Liver (tissue), 9 donors: Measurements from ENCODE around the gene POU5F1. TPM values are rescaled to one million over a fixed set of nuclear protein-coding genes. Genes with fewer than 3 reads are reported as not detected.

Experiments used
- DNase-seq: peaks from one replicate; pipeline ENCODE4 v3.0.0-alpha.2; 2017; ENCODE audit warnings: low spot score
- H3K27ac ChIP-seq, 2 donors: one replicate each; pipeline ENCODE4 v1.7.0; 2013; ENCODE audit warnings: inconsistent platforms in 2 of 2, low read length in 2 of 2, control low read depth in 1 of 2, low read depth in 1 of 2, mild to moderate bottlenecking in 1 of 2
- H3K27me3 ChIP-seq, 4 donors: one replicate each; pipeline versions ENCODE4 v1.6.1 to v1.7.0; 2013; ENCODE audit warnings: low read length in 3 of 4, inconsistent platforms in 1 of 4, mild to moderate bottlenecking in 1 of 4, moderate library complexity in 1 of 4; ENCODE audit not compliant: control insufficient read depth in 4 of 4, insufficient read depth in 4 of 4
- H3K36me3 ChIP-seq, 4 donors: one replicate each; pipeline versions ENCODE4 v1.6.1 to v1.7.0; 2013; ENCODE audit warnings: low read length in 3 of 4, mild to moderate bottlenecking in 3 of 4, low read depth in 1 of 4, moderate library complexity in 1 of 4; ENCODE audit not compliant: control insufficient read depth in 4 of 4, insufficient read depth in 3 of 4
- H3K4me1 ChIP-seq, 4 donors: one replicate each; pipeline versions ENCODE4 v1.6.1 to v1.7.0; 2013; ENCODE audit warnings: low read length in 3 of 4, mild to moderate bottlenecking in 3 of 4, moderate library complexity in 1 of 4; ENCODE audit not compliant: control insufficient read depth in 4 of 4, insufficient read depth in 4 of 4
- H3K4me3 ChIP-seq, 3 donors: one replicate each; pipeline versions ENCODE4 v1.6.1 to v1.7.0; 2013; ENCODE audit warnings: low read length in 3 of 3, control low read depth in 1 of 3, low read depth in 1 of 3, mild to moderate bottlenecking in 1 of 3
- H3K9ac ChIP-seq, 2 donors: one replicate each; pipeline ENCODE4 v1.7.0; 2013; ENCODE audit warnings: low read length in 2 of 2, mild to moderate bottlenecking in 2 of 2, moderate library complexity in 2 of 2, control low read depth in 1 of 2, low read depth in 1 of 2
- H3K9me3 ChIP-seq, 4 donors: one replicate each; pipeline versions ENCODE4 v1.6.1 to v1.7.0; 2013; ENCODE audit warnings: low read length in 3 of 4; ENCODE audit not compliant: control insufficient read depth in 4 of 4
- ATF3 ChIP-seq: IDR thresholded peaks from 2 replicates; pipeline ENCODE4 v1.6.1; 2016; ENCODE audit warnings: antibody characterized with exemption
- CTCF ChIP-seq: fragments of 150-350 bp; IDR thresholded peaks from 2 replicates; pipeline ENCODE4 v1.5.1; 2017; ENCODE audit warnings: improper control_type of control experiment, low read depth, low read length; ENCODE audit not compliant: missing input control
- EGR1 ChIP-seq, 2 donors: IDR thresholded peaks; 2 replicates each; pipeline ENCODE4 v1.6.1; 2016 to 2018; ENCODE audit warnings: antibody characterized with exemption in 2 of 2, low read depth in 2 of 2
- FOXA1 ChIP-seq: IDR thresholded peaks from 2 replicates; pipeline ENCODE4 v1.6.1; 2016; ENCODE audit warnings: antibody characterized with exemption
- FOXA2 ChIP-seq: IDR thresholded peaks from 2 replicates; pipeline ENCODE4 v1.6.1; 2016; ENCODE audit warnings: antibody characterized with exemption
- GABPA ChIP-seq, 2 donors: IDR thresholded peaks in 1 of 2; conservative IDR thresholded peaks in 1 of 2; 2 replicates each; pipeline ENCODE4 v1.6.1; 2016; ENCODE audit warnings: antibody characterized with exemption in 2 of 2, mild to moderate bottlenecking in 1 of 2, moderate library complexity in 1 of 2
- HNF4A ChIP-seq, 2 donors: conservative IDR thresholded peaks; 2 replicates each; pipeline ENCODE4 v1.6.1; 2016; ENCODE audit warnings: antibody characterized with exemption in 2 of 2, mild to moderate bottlenecking in 2 of 2
- HNF4G ChIP-seq: IDR thresholded peaks from 2 replicates; pipeline ENCODE4 v1.6.1; 2016; ENCODE audit warnings: antibody characterized with exemption
- JUND ChIP-seq, 2 donors: IDR thresholded peaks; 2 replicates each; pipeline ENCODE4 v1.6.1; 2016; ENCODE audit warnings: antibody characterized with exemption in 2 of 2
- MAX ChIP-seq: IDR thresholded peaks from 2 replicates; pipeline ENCODE4 v1.6.1; 2016; ENCODE audit warnings: antibody characterized with exemption
- NR2F2 ChIP-seq: IDR thresholded peaks from 2 replicates; pipeline ENCODE4 v1.6.1; 2016; ENCODE audit warnings: antibody characterized with exemption
- RAD21 ChIP-seq, 2 donors: IDR thresholded peaks; 2 replicates each; pipeline ENCODE4 v1.6.1; 2016; ENCODE audit warnings: antibody characterized with exemption in 2 of 2, mild to moderate bottlenecking in 2 of 2
- REST ChIP-seq: IDR thresholded peaks from 2 replicates; pipeline ENCODE4 v1.6.1; 2016; ENCODE audit warnings: antibody characterized with exemption, mild to moderate bottlenecking
- RXRA ChIP-seq, 2 donors: IDR thresholded peaks; 2 replicates each; pipeline ENCODE4 v1.6.1; 2017 to 2018; ENCODE audit warnings: antibody characterized with exemption in 2 of 2, mild to moderate bottlenecking in 1 of 2
- SP1 ChIP-seq: IDR thresholded peaks from 2 replicates; pipeline ENCODE4 v1.6.1; 2018; ENCODE audit warnings: antibody characterized with exemption, mild to moderate bottlenecking
- TAF1 ChIP-seq: conservative IDR thresholded peaks from 2 replicates; pipeline ENCODE4 v1.6.1; 2016; ENCODE audit warnings: antibody characterized with exemption, mild to moderate bottlenecking
- YY1 ChIP-seq: IDR thresholded peaks from 2 replicates; pipeline ENCODE4 v1.6.1; 2016; ENCODE audit warnings: antibody characterized with exemption, mild to moderate bottlenecking
- ZBTB33 ChIP-seq: IDR thresholded peaks from 2 replicates; pipeline ENCODE4 v1.6.1; 2016; ENCODE audit warnings: antibody characterized with exemption
- WGBS: extraction: QIAGEN DNeasy Blood & Tissue Kit; methylation state at CpG from one replicate; pipeline ENCODE4 v1.1.7; 2013; 5-methylcytosine and 5-hydroxymethylcytosine counted together
- polyA plus RNA-seq, 2 donors: library from polyadenylated mRNA; stranded (reverse) in 1 of 2; unstranded in 1 of 2; fragments of 200-250 nt in 1 of 2; fragments of >200 nt in 1 of 2; fragmentation: Nextera tagmentation in 1 of 2; extraction: Ambion mirVana in 1 of 2; gene quantifications; one replicate each; pipeline versions ENCODE4 v1.2.1 to v1.2.3, GENCODE V29; 2013 to 2015
- total RNA-seq, 2 donors: library from RNA; depleted of rRNA; stranded (reverse); fragments of >200 nt; gene quantifications; one replicate each; pipeline ENCODE4 v1.2.3, GENCODE V29; 2014
- donor health status: healthy.
- donor health status: healthy.
- donor health status: healthy.
- donor health status: healthy.
- donor health status: healthy.

Gene POU5F1
- total and polyA plus RNA-seq, 4 donors = 0.32 to 3.2 TPM; not detected in 2

- H3K27me3 ChIP-seq = no peaks in the 10 kb centered on the region
- TF ChIP-seq YY1 (no peak), MAX (no peak), TAF1 (no peak), NR2F2 (no peak), EGR1 (IDR thresholded peaks at IDR 0.05; ENCODE audit: low read depth in 2 of 2) (no peak), FOXA1 (no peak), JUND (IDR thresholded peaks at IDR 0.05) (no peak), CTCF (no peak), SP1 (no peak), ATF3 (no peak), FOXA2 (no peak), HNF4G (no peak), HNF4A (conservative IDR thresholded peaks at IDR 0.05) (no peak), RAD21 (IDR thresholded peaks at IDR 0.05) (no peak), ZBTB33 (no peak), RXRA (IDR thresholded peaks at IDR 0.05) (no peak), GABPA (IDR thresholded peaks at IDR 0.05 in 1 of 2, conservative IDR thresholded peaks at IDR 0.05 in 1 of 2) (no peak), REST (no peak)
- H3K4me3 ChIP-seq = no peak overlapping the region
- H3K9me3 ChIP-seq = no peaks in the 10 kb centered on the region
- H3K4me1 ChIP-seq = peaks cover 0 to 17% (median 6%) of the 10 kb centered on the region in 4 donors
- no peak overlapping the region for H3K27ac ChIP-seq
- H3K9ac ChIP-seq = no peak overlapping the region
- WGBS = 58% methylated on average over 5 of the region's 5 CpGs
- no peaks in the 10 kb centered on the region for H3K36me3 ChIP-seq
- no peak for DNase-seq
Observed at GRCh38 chr6:31210741-31211532, 40.5 kb upstream of the POU5F1 start.
